ENCODE results near the gene GTPBP2. TPM values are rescaled to one million over a fixed set of nuclear protein-coding genes. Genes with fewer than 3 reads are reported as not detected.

Gene GTPBP2
- total and polyA plus RNA-seq, 2 experiments from 2014 or later: 15.9 to 80.7 TPM

DNA sequence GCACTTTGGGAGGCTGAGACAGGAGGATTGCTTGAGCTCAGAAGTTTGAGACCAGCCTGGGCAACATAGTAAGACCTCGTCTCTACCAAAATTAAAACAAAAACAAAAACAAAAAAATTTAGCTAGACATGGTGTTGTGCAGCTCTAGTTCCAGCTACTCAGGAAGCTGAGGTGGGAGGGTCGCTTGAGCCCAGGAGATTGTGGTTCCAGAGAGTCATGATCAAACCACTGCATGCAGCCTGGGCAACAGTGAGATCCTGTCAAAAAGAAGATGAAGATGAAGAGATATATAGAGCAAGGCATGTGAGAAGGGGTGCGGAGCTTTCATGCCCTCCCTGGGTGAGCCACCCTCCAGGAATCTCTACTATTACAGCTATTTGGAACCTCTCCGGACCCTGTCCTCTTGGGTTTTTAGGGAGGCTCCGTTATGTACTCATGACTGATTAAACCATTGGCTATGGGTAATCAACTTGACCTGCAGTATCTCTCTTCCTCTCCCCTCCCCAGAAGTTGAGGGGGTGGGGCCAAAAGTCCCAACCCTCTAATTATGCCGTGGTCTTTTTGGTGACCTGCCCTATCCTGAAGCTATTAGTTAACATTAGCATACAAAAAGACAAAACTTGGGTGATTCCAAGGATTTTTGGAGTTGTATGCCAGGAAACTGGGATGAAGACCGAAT, 44.0 kb downstream of the GTPBP2 start:
- Histone ChIP-seq H3F3A (ENCODE audit: insufficient read depth) (peaks cover 33% of the 10 kb centered on the region), H3K4me3 (no peak overlapping the region; the same call in 1 of the 2 replicates), H3K27me3 (replicated peaks; ENCODE audit: insufficient read depth) (no peaks in the 10 kb centered on the region), H3K4me1 (ENCODE audit: insufficient read depth) (peaks cover 34% of the 10 kb centered on the region), H4K20me1 (ENCODE audit: insufficient read depth) (no peaks in the 10 kb centered on the region), H3K27ac (peak overlapping the region; percentile 49), H3K9me3 (ENCODE audit: low read depth) (no peaks in the 10 kb centered on the region), H3K9ac (no peak overlapping the region), H3K9me2 (ENCODE audit: insufficient read depth) (no peaks in the 10 kb centered on the region), H3K79me2 (ENCODE audit: insufficient read depth) (peaks cover 56% of the 10 kb centered on the region), H3K4me2 (ENCODE audit: unreplicated experiment) (no peak overlapping the region), H3K36me3 (ENCODE audit: low read depth) (peaks cover 43% of the 10 kb centered on the region), H2AFZ (no peak overlapping the region)
- in situ Hi-C loops (cut with MboI): no loop called here
- peak; percentile 70 for DNase-seq
- 48 to 52% methylated on average over 7 of the region's 7 CpGs for WGBS, 2 experiments (ENCODE audit: low coverage in 1 of 2, low lambda C conversion rate in 2 of 2, missing lambda C conversion rate in 2 of 2)
- TF ChIP-seq EZH2 (IDR thresholded peaks at IDR 0.05; ENCODE audit: insufficient read depth, poor library complexity, severe bottlenecking): no peak
- TF ChIP-seq EZH2phosphoT487 (IDR thresholded peaks at IDR 0.05; ENCODE audit: insufficient read depth, low read depth): no peak

DNA sequence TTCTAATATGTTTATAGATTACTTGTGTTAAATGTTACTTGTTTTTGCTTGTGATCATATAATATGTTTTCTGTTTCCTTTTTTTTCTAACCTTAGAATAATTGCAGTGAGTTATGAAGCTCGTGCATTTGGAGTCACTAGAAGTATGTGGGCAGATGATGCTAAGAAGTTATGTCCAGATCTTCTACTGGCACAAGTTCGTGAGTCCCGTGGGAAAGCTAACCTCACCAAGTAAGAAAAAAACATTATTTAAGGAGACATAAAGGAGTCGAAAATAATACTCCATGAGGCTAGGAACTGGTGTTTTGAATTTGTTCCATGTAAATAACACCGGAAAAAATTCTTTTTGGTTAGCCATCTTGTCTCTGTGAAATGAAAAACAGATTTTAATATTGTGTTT, 46.2 kb downstream of the GTPBP2 start:
- 15 to 22% methylated on average over 5 of the region's 5 CpGs for WGBS, 2 experiments (ENCODE audit: low coverage in 1 of 2, low lambda C conversion rate in 2 of 2, missing lambda C conversion rate in 2 of 2)
- peaks cover 49% of the 10 kb centered on the region for H3F3A ChIP-seq (ENCODE audit: insufficient read depth)
- H3K27ac ChIP-seq: peak overlapping the region; percentile 58
- no peaks in the 10 kb centered on the region for H3K27me3 ChIP-seq (replicated peaks; ENCODE audit: insufficient read depth)
- H3K9me3 ChIP-seq (ENCODE audit: low read depth): no peaks in the 10 kb centered on the region
- in situ Hi-C loops (cut with MboI): no loop called here
- H3K36me3 ChIP-seq (ENCODE audit: low read depth): peaks cover 26% of the 10 kb centered on the region
- no peak overlapping the region for H2AFZ ChIP-seq
- H3K4me1 ChIP-seq (ENCODE audit: insufficient read depth): peaks cover 49% of the 10 kb centered on the region
- peak overlapping the region; percentile 17 for H3K4me2 ChIP-seq (ENCODE audit: unreplicated experiment)
- H4K20me1 ChIP-seq (ENCODE audit: insufficient read depth): no peaks in the 10 kb centered on the region
- H3K79me2 ChIP-seq (ENCODE audit: insufficient read depth): peaks cover 57% of the 10 kb centered on the region
- DNase-seq: peak; percentile 68
- no peaks in the 10 kb centered on the region for H3K9me2 ChIP-seq (ENCODE audit: insufficient read depth)
- no peak overlapping the region for H3K4me3 ChIP-seq
- H3K9ac ChIP-seq: peak overlapping the region; percentile 36
- no peak for TF ChIP-seq EZH2phosphoT487 (IDR thresholded peaks at IDR 0.05; ENCODE audit: insufficient read depth, low read depth)
- no peak for TF ChIP-seq EZH2 (IDR thresholded peaks at IDR 0.05; ENCODE audit: insufficient read depth, poor library complexity, severe bottlenecking)

DNA sequence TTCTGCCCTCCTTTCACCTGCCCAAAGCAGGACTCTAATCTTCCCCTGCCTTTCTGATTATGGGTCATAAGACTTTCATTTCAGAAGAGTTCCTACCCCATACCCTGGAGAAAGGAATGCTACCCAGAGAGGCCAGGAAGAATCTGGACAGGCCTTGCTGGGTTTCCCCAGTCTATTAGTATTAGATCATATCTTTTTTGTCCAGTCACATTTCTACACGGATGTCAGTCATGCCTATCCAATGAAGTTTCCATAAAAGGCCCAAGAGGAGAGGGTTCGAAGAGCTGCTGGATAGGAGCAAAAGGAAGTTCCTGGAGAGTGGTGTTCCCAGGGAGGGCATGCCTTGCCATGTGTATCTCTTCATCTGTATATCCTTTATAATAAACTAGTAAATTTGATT, 49.9 kb downstream of the GTPBP2 start:
- H3K9ac ChIP-seq: peak overlapping the region; percentile 6; the same call in 1 of the 2 replicates
- H2AFZ ChIP-seq: no peak overlapping the region
- peak overlapping the region; percentile 41 for H3K27ac ChIP-seq
- H3K9me2 ChIP-seq (ENCODE audit: insufficient read depth): no peaks in the 10 kb centered on the region
- no peaks in the 10 kb centered on the region for H3K9me3 ChIP-seq (ENCODE audit: low read depth)
- peak; percentile 34 for DNase-seq
- in situ Hi-C loops (cut with MboI): no loop called here
- no peak for TF ChIP-seq EZH2 (IDR thresholded peaks at IDR 0.05; ENCODE audit: insufficient read depth, poor library complexity, severe bottlenecking)
- TF ChIP-seq EZH2phosphoT487 (IDR thresholded peaks at IDR 0.05; ENCODE audit: insufficient read depth, low read depth): no peak
- peak overlapping the region; percentile 96 for H3K4me2 ChIP-seq (ENCODE audit: unreplicated experiment)
- H3K27me3 ChIP-seq (replicated peaks; ENCODE audit: insufficient read depth): no peaks in the 10 kb centered on the region
- H3K79me2 ChIP-seq (ENCODE audit: insufficient read depth): peaks cover 80% of the 10 kb centered on the region
- no peaks in the 10 kb centered on the region for H4K20me1 ChIP-seq (ENCODE audit: insufficient read depth)
- peaks cover 41% of the 10 kb centered on the region for H3F3A ChIP-seq (ENCODE audit: insufficient read depth)
- 65 to 76% methylated on average over 2 of the region's 2 CpGs for WGBS, 2 experiments (ENCODE audit: low coverage in 1 of 2, low lambda C conversion rate in 2 of 2, missing lambda C conversion rate in 2 of 2)
- H3K36me3 ChIP-seq (ENCODE audit: low read depth): peaks cover 8% of the 10 kb centered on the region; the same call in 1 of the 2 replicates
- H3K4me3 ChIP-seq: peak overlapping the region; percentile 98
- H3K4me1 ChIP-seq (ENCODE audit: insufficient read depth): peaks cover 38% of the 10 kb centered on the region

DNA sequence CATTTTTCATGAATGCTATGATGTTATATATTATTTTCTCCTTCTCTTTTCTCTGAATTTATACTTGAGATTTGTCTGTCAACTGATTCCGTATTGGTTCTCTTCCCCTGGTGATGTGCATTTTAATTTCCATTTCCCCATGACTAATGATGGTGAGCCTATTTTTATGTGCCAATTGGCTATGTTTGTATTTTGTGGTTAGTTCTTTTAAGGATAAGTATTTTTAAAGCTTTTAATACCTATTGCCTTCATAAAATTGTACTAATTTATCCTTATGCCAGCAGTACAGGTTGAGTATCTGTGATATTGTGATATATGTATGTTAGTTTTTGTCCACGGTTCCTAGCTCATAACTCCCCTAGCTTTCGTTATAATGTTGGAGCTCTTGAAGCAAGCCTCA, 50.3 kb downstream of the GTPBP2 start:
- Histone ChIP-seq H3K27ac (peak overlapping the region; percentile 41), H4K20me1 (ENCODE audit: insufficient read depth) (no peaks in the 10 kb centered on the region), H3K36me3 (ENCODE audit: low read depth) (peaks cover 8% of the 10 kb centered on the region; the same call in 1 of the 2 replicates), H3K9me2 (ENCODE audit: insufficient read depth) (no peaks in the 10 kb centered on the region), H3K27me3 (replicated peaks; ENCODE audit: insufficient read depth) (no peaks in the 10 kb centered on the region), H3K4me1 (ENCODE audit: insufficient read depth) (peaks cover 34% of the 10 kb centered on the region), H2AFZ (no peak overlapping the region), H3K9ac (peak overlapping the region; percentile 6; the same call in 1 of the 2 replicates), H3K79me2 (ENCODE audit: insufficient read depth) (peaks cover 80% of the 10 kb centered on the region), H3K4me2 (ENCODE audit: unreplicated experiment) (peak overlapping the region; percentile 96), H3K4me3 (peak overlapping the region; percentile 98), H3K9me3 (ENCODE audit: low read depth) (no peaks in the 10 kb centered on the region), H3F3A (ENCODE audit: insufficient read depth) (peaks cover 40% of the 10 kb centered on the region)
- in situ Hi-C loops (cut with MboI): no loop called here
- 68% methylated on average over 3 of the region's 3 CpGs for WGBS, 2 experiments (ENCODE audit: low coverage in 1 of 2, low lambda C conversion rate in 2 of 2, missing lambda C conversion rate in 2 of 2)
- no peak for TF ChIP-seq EZH2phosphoT487 (IDR thresholded peaks at IDR 0.05; ENCODE audit: insufficient read depth, low read depth)
- DNase-seq: peak; percentile 63

Data from GM23248 (cell line).